HG03460 (cell line): ENCODE data around the gene SECTM1.
"Not testable (repeated sequence)": the region's sequence is repeated elsewhere in the genome, so short reads cannot be mapped to it uniquely, and the experiment has no call there.

Experiments used
- ATAC-seq: cut with Tn5 transposase; IDR thresholded peaks from one replicate; pipeline ENCODE4 v1.9.1; 2021; ENCODE audit not compliant: unreplicated experiment

Gene SECTM1

GRCh38 chr17:82333279-82334171 lies at the start of gene SECTM1:
Gene SECTM1 (minus strand): TSS chr17:82333766. CDS start chr17:82327240, 6,526 bp downstream.
- ATAC-seq, result no peak

- ATAC-seq, result no peak
Measured at GRCh38 chr17:82382933-82383255, 49.3 kb upstream of the SECTM1 start.

GRCh38 chr17:82382220-82382932 lies 48.8 kb upstream of the SECTM1 start:
- not testable (repeated sequence) for ATAC-seq

GRCh38 chr17:82381703-82382009 lies 48.1 kb upstream of the SECTM1 start:
- ATAC-seq, result not testable (repeated sequence)

- no peak for ATAC-seq
Measured at GRCh38 chr17:82380860-82381702, 47.5 kb upstream of the SECTM1 start.

GRCh38 chr17:82378741-82379021 lies 45.1 kb upstream of the SECTM1 start:
- ATAC-seq, result no peak

- no peak for ATAC-seq
Measured at GRCh38 chr17:82377924-82378740, 44.6 kb upstream of the SECTM1 start.

GRCh38 chr17:82377294-82377693 lies 43.7 kb upstream of the SECTM1 start:
- ATAC-seq, result not testable (repeated sequence)

GRCh38 chr17:82376042-82376730 lies 42.6 kb upstream of the SECTM1 start:
- no peak for ATAC-seq

- no peak for ATAC-seq
Measured at GRCh38 chr17:82375359-82376041, 41.9 kb upstream of the SECTM1 start.

GRCh38 chr17:82374626-82375331 lies 41.2 kb upstream of the SECTM1 start:
- no peak for ATAC-seq

GRCh38 chr17:82373731-82374625 lies 40.4 kb upstream of the SECTM1 start:
- no peak for ATAC-seq

GRCh38 chr17:82373072-82373452 lies 39.5 kb upstream of the SECTM1 start:
- ATAC-seq, result not testable (repeated sequence)

- no peak for ATAC-seq
Measured at GRCh38 chr17:82372249-82373071, 38.9 kb upstream of the SECTM1 start.

GRCh38 chr17:82371333-82372248 lies 38.0 kb upstream of the SECTM1 start, which contains the start of gene UTS2R:
Gene UTS2R (plus strand): TSS chr17:82371765. CDS start chr17:82374325, 2,560 bp downstream.
- no peak for ATAC-seq
